Measurements from ENCODE around the gene VWDE.

The VWDE gene

GRCh38 chr7:12290761-12291160 is 112.9 kb downstream of the VWDE start:
- no peak overlapping the region for H3K4me3 ChIP-seq (ENCODE audit: low read depth, low read length)
- no peak for TF ChIP-seq MAX (IDR thresholded peaks at IDR 0.05; ENCODE audit: low read depth, low read length)
- no peak for TF ChIP-seq POLR2A (IDR thresholded peaks at IDR 0.05; ENCODE audit: extremely low read depth, insufficient read length)
- no peak for TF ChIP-seq CTCF (IDR thresholded peaks at IDR 0.05; ENCODE audit: low read depth, low read length)
- TF ChIP-seq MYC (IDR thresholded peaks at IDR 0.05; ENCODE audit: low read depth, low read length), result no peak

GRCh38 chr7:12289996-12290395 is 113.7 kb downstream of the VWDE start:
- no peak overlapping the region for H3K4me3 ChIP-seq (ENCODE audit: low read depth, low read length)
- no peak for DNase-seq (ENCODE audit: low read depth)
- TF ChIP-seq POLR2A (IDR thresholded peaks at IDR 0.05; ENCODE audit: extremely low read depth, insufficient read length) (no peak), MAX (IDR thresholded peaks at IDR 0.05; ENCODE audit: low read depth, low read length) (no peak)

More at GRCh38 chr7:12290761-12291160, 112.9 kb downstream of the VWDE start:
- no peak for DNase-seq (ENCODE audit: low read depth)

GRCh38 chr7:12287901-12288300 is 115.8 kb downstream of the VWDE start:
- no peak for TF ChIP-seq CTCF (IDR thresholded peaks at IDR 0.05; ENCODE audit: low read depth, low read length)
- no peak for DNase-seq (ENCODE audit: low read depth)
- H3K4me3 ChIP-seq (ENCODE audit: low read depth, low read length), result no peak overlapping the region

- H3K4me3 ChIP-seq (ENCODE audit: low read depth, low read length), result no peak overlapping the region
- no peak for TF ChIP-seq MYC (IDR thresholded peaks at IDR 0.05; ENCODE audit: low read depth, low read length)
- no peak for TF ChIP-seq CTCF (IDR thresholded peaks at IDR 0.05; ENCODE audit: low read depth, low read length)
- TF ChIP-seq POLR2A (IDR thresholded peaks at IDR 0.05; ENCODE audit: extremely low read depth, insufficient read length), result no peak
- no peak for TF ChIP-seq MAX (IDR thresholded peaks at IDR 0.05; ENCODE audit: low read depth, low read length)
- no peak for DNase-seq (ENCODE audit: low read depth)
Observed at GRCh38 chr7:12281038-12281437, 122.6 kb downstream of the VWDE start.

Measured in NB4 (cell line).